ENCODE data around the gene ZSCAN12. TPM values are rescaled to one million over a fixed set of nuclear protein-coding genes. Genes with fewer than 3 reads are reported as not detected.

Gene ZSCAN12
- total and polyA plus RNA-seq, 2 of the 13 experiments (the other 11 are each of a cell fraction or from before 2014, with no cell fraction given), result 2.8 to 8.9 TPM

GRCh38 chr6:28349344-28349891, 50.1 kb downstream of the ZSCAN12 start (continued):
- no peak for TF ChIP-seq ATF4 (CRISPR knock-in tag; IDR thresholded peaks at IDR 0.05)
- TF ChIP-seq ESRRA (CRISPR knock-in tag; IDR thresholded peaks at IDR 0.05; ENCODE audit: low read depth), result no peak
- no peak for TF ChIP-seq KAT2B (IDR thresholded peaks at IDR 0.05; ENCODE audit: borderline replicate concordance, low read depth, low read length)
- no peak for TF ChIP-seq MYPOP (CRISPR knock-in tag; IDR thresholded peaks at IDR 0.05)
- TF ChIP-seq MAF1 (CRISPR knock-in tag; IDR thresholded peaks at IDR 0.05; ENCODE audit: borderline replicate concordance), result 0 out of 2 replicates have a peak, but pooled peaks have one; percentile 8
- no peak for TF ChIP-seq HNRNPUL1 (IDR thresholded peaks at IDR 0.05; ENCODE audit: low read depth, low read length)
- TF ChIP-seq KIAA2018 (CRISPR knock-in tag; IDR thresholded peaks at IDR 0.05; ENCODE audit: borderline replicate concordance), result no peak
- TF ChIP-seq JUND (CRISPR knock-in tag; IDR thresholded peaks at IDR 0.05), result no peak
- TF ChIP-seq ZSCAN9 (CRISPR knock-in tag; IDR thresholded peaks at IDR 0.05; ENCODE audit: borderline replicate concordance), result no peak
- 0 out of 4 replicates have a peak, but pooled peaks of 1 of the 2 experiments have one; percentile 14 for TF ChIP-seq MAFK (conservative IDR thresholded peaks at IDR 0.05 in 1 of 2, IDR thresholded peaks at IDR 0.05 in 1 of 2; ENCODE audit: low read length in 2 of 2)
- TF ChIP-seq KLF9 (CRISPR knock-in tag; IDR thresholded peaks at IDR 0.05; ENCODE audit: low read depth), result 0 out of 2 replicates have a peak, but pooled peaks have one; percentile 29
- TF ChIP-seq ZFP82 (CRISPR knock-in tag; IDR thresholded peaks at IDR 0.05; ENCODE audit: borderline replicate concordance), result peak; percentile 34; the same call in 1 of the 2 replicates
- no peak for TF ChIP-seq POLR2AphosphoS5 (IDR thresholded peaks at IDR 0.05; ENCODE audit: low read depth, low read length)
- TF ChIP-seq MIXL1 (CRISPR knock-in tag; IDR thresholded peaks at IDR 0.05), result 0 out of 2 replicates have a peak, but pooled peaks have one; percentile 12

Data from HepG2 (cell line).